GM23338 (cell line): Measurements from ENCODE around the gene REEP5. TPM values are rescaled to one million over a fixed set of nuclear protein-coding genes. Genes with fewer than 3 reads are reported as not detected.

Source experiments
- ATAC-seq: fragments of 200-7000 bp; cut with Tn5 transposase; 3 replicates; pipeline ENCODE4 v1.9.1; 2020
- DNase-seq: peaks from one replicate; pipeline ENCODE4 v3.0.0-alpha.2; 2015; ENCODE audit warnings: low spot score
- H2AFZ ChIP-seq: fragments of 200-600 bp; sonication (generic); 2 replicates; pipeline ENCODE4 v1.8.0; 2016; ENCODE audit warnings: antibody characterized with exemption, mild to moderate bottlenecking, moderate library complexity
- H3F3A ChIP-seq: fragments of 200-600 bp; sonication (generic); replicated peaks from 2 replicates; pipeline ENCODE4 v1.8.0; 2017; ENCODE audit warnings: antibody characterized with exemption, mixed run types, low read depth
- H3K27ac ChIP-seq: fragments of 200-600 bp; sonication (generic); 2 replicates; pipeline ENCODE4 v1.6.1; 2016; ENCODE audit warnings: low read depth
- H3K27me3 ChIP-seq: fragments of 200-600 bp; sonication (generic); 2 replicates; pipeline ENCODE4 v1.8.0; 2016; ENCODE audit warnings: mild to moderate bottlenecking, mixed run types, moderate library complexity; ENCODE audit not compliant: insufficient read depth
- H3K36me3 ChIP-seq: fragments of 200-600 bp; sonication (generic); 2 replicates; pipeline ENCODE4 v1.8.0; 2016; ENCODE audit warnings: mild to moderate bottlenecking; ENCODE audit not compliant: insufficient read depth
- H3K4me1 ChIP-seq: fragments of 200-600 bp; sonication (generic); 2 replicates; pipeline ENCODE4 v1.8.0; 2016; ENCODE audit warnings: mild to moderate bottlenecking, moderate library complexity; ENCODE audit not compliant: insufficient read depth
- H3K4me2 ChIP-seq: fragments of 200-600 bp; sonication (generic); 2 replicates; pipeline ENCODE4 v1.7.1; 2017; ENCODE audit warnings: mixed run types
- H3K4me3 ChIP-seq: fragments of 200-600 bp; sonication (generic); 2 replicates; pipeline ENCODE4 v1.6.1; 2016; ENCODE audit warnings: mixed run types
- H3K79me2 ChIP-seq: fragments of 200-600 bp; sonication (generic); replicated peaks from 2 replicates; pipeline ENCODE4 v1.8.0; 2017; ENCODE audit warnings: mild to moderate bottlenecking; ENCODE audit not compliant: insufficient read depth
- H3K9me2 ChIP-seq: fragments of 200-600 bp; sonication (generic); 2 replicates; pipeline ENCODE4 v1.8.0; 2017; ENCODE audit not compliant: insufficient read depth
- H4K20me1 ChIP-seq: fragments of 200-600 bp; sonication (generic); replicated peaks from 2 replicates; pipeline ENCODE4 v1.8.0; 2017; ENCODE audit warnings: mild to moderate bottlenecking; ENCODE audit not compliant: insufficient read depth
- H3K27ac Mint-ChIP-seq: 2 replicates; pipeline ENCODE4 v1.8.0; 2020; ENCODE audit warnings: inconsistent platforms, mild to moderate bottlenecking, moderate library complexity, mixed read lengths
- H3K27me3 Mint-ChIP-seq: 3 replicates; pipeline ENCODE4 v1.8.0; 2022; ENCODE audit warnings: low read depth, mild to moderate bottlenecking, moderate library complexity, mixed read lengths, inconsistent platforms; ENCODE audit not compliant: insufficient read depth, poor library complexity
- H3K36me3 Mint-ChIP-seq: 3 replicates; pipeline ENCODE4 v1.8.0; 2021; ENCODE audit warnings: low read depth, mild to moderate bottlenecking, inconsistent platforms, moderate library complexity, mixed read lengths
- H3K4me1 Mint-ChIP-seq: 3 replicates; pipeline ENCODE4 v1.8.0; 2020; ENCODE audit warnings: mild to moderate bottlenecking, inconsistent platforms, mixed read lengths
- H3K4me3 Mint-ChIP-seq: 3 replicates; pipeline ENCODE4 v1.8.0; 2021; ENCODE audit warnings: moderate library complexity, mild to moderate bottlenecking, inconsistent platforms, mixed read lengths
- H3K9me3 Mint-ChIP-seq: 3 replicates; pipeline ENCODE4 v1.8.0; 2020; ENCODE audit warnings: moderate library complexity, mild to moderate bottlenecking, inconsistent platforms, mixed read lengths
- CREB1 ChIP-seq: fragments of 250-450 bp; sonication (Bioruptor Pico); IDR thresholded peaks from 2 replicates; pipeline ENCODE4 v1.5.0; 2020; ENCODE audit warnings: low read depth, mild to moderate bottlenecking, moderate library complexity
- CTCF ChIP-seq, 2 experiments: fragments of 200-600 bp in 1 of 2; sonication (generic) in 1 of 2; conservative IDR thresholded peaks; 2 replicates each; pipeline versions ENCODE4 v1.5.1 to v1.6.1; 2016 to 2017; ENCODE audit warnings: antibody characterized with exemption in 2 of 2, low read depth in 2 of 2, mild to moderate bottlenecking in 2 of 2, moderate library complexity in 1 of 2
- ETS1 ChIP-seq: IDR thresholded peaks from 2 replicates; pipeline ENCODE4 v1.6.1; 2016; ENCODE audit warnings: antibody characterized with exemption
- EZH2 ChIP-seq: fragments of 200-600 bp; sonication (generic); IDR thresholded peaks from one replicate; pipeline ENCODE4 v1.8.0; 2017; ENCODE audit warnings: antibody characterized with exemption, mild to moderate bottlenecking, low read depth; ENCODE audit not compliant: unreplicated experiment
- EZH2phosphoT487 ChIP-seq: fragments of 200-600 bp; sonication (generic); IDR thresholded peaks from one replicate; pipeline ENCODE4 v1.8.1; 2018; ENCODE audit warnings: antibody characterized with exemption; ENCODE audit not compliant: unreplicated experiment
- JUNB ChIP-seq: IDR thresholded peaks from one replicate; pipeline ENCODE4 v1.6.1; 2016; ENCODE audit warnings: antibody characterized with exemption; ENCODE audit not compliant: unreplicated experiment
- NANOG ChIP-seq: IDR thresholded peaks from 2 replicates; pipeline ENCODE4 v1.6.1; 2016; ENCODE audit warnings: antibody characterized with exemption, borderline replicate concordance
- POLR2AphosphoS5 ChIP-seq: IDR thresholded peaks from 2 replicates; pipeline ENCODE4 v1.6.1; 2016; ENCODE audit warnings: antibody characterized with exemption, low read depth
- REST ChIP-seq: IDR thresholded peaks from one replicate; pipeline ENCODE4 v1.6.1; 2018; ENCODE audit warnings: antibody characterized with exemption; ENCODE audit not compliant: unreplicated experiment
- STAT1 ChIP-seq: IDR thresholded peaks from one replicate; pipeline ENCODE4 v1.6.1; 2016; ENCODE audit warnings: antibody characterized with exemption; ENCODE audit not compliant: unreplicated experiment
- ZNF114 ChIP-seq: fragments of 250-450 bp; sonication (Bioruptor Pico); IDR thresholded peaks from 2 replicates; pipeline ENCODE4 v1.5.0; 2020; ENCODE audit warnings: mild to moderate bottlenecking, moderate library complexity
- ZNF331 ChIP-seq: fragments of 250-450 bp; sonication (Bioruptor Pico); IDR thresholded peaks from 2 replicates; pipeline ENCODE4 v1.5.0; 2020; ENCODE audit warnings: low read depth, mild to moderate bottlenecking, moderate library complexity
- ZNF462 ChIP-seq: fragments of 250-450 bp; sonication (Bioruptor Pico); IDR thresholded peaks from 2 replicates; pipeline ENCODE4 v1.5.0; 2020; ENCODE audit warnings: mild to moderate bottlenecking, moderate library complexity
- polyA plus RNA-seq: library from polyadenylated mRNA; unstranded; fragments of >200 nt; fragmentation: Nextera tagmentation; extraction: Ambion mirVana; gene quantifications from 2 replicates; pipeline ENCODE4 v1.2.1, GENCODE V29; 2016
- total RNA-seq: library from RNA; depleted of rRNA; stranded (reverse); fragments of >200 nt; shearing (Covaris generic); gene quantifications from 2 replicates; pipeline ENCODE4 v1.2.3, GENCODE V29; 2014

The REEP5 gene
- total and polyA plus RNA-seq, 2 experiments from 2014 or later: 32.5 to 111 TPM

GRCh38 chr5:112923148-112923917 lies 1.3 kb upstream of the REEP5 start:
- Histone ChIP-seq H3K79me2 (peaks cover 13% of the 10 kb centered on the region), H3K36me3 (0 out of 2 replicates have a peak, but pooled peaks cover 5% of the 10 kb centered on the region), H3F3A (0 out of 2 replicates have a peak, but pooled peaks cover 3% of the 10 kb centered on the region), H3K4me1 (0 out of 2 replicates have a peak, but pooled peaks cover 9% of the 10 kb centered on the region), H3K4me2 (no peak overlapping the region), H3K27me3 (peaks cover 8% of the 10 kb centered on the region), H3K4me3 (no peak overlapping the region), H4K20me1 (no peaks in the 10 kb centered on the region; the same call in 1 of the 2 replicates), H2AFZ (peak overlapping the region; percentile 94; the same call in 1 of the 2 replicates), H3K9me2 (no peaks in the 10 kb centered on the region), H3K27ac (no peak overlapping the region)
- no peak for TF ChIP-seq STAT1
- no peak for TF ChIP-seq CTCF (conservative IDR thresholded peaks at IDR 0.05; ENCODE audit: low read depth in 2 of 2)
- no peak for TF ChIP-seq ZNF462
- no peak for TF ChIP-seq NANOG
- no peak for TF ChIP-seq ETS1
- TF ChIP-seq REST: no peak
- no peak for TF ChIP-seq POLR2AphosphoS5
- no peak for TF ChIP-seq EZH2phosphoT487
- TF ChIP-seq CREB1 (CRISPR knock-in tag): no peak
- TF ChIP-seq EZH2: no peak
- TF ChIP-seq ZNF114 (CRISPR knock-in tag): no peak
- TF ChIP-seq ZNF331 (CRISPR knock-in tag): no peak
- TF ChIP-seq JUNB: no peak
- Mint-ChIP-seq H3K9me3 (no peaks in the 10 kb centered on the region), H3K27ac (no peak overlapping the region), H3K36me3 (peaks cover 22% of the 10 kb centered on the region), H3K27me3 (peaks cover 15% of the 10 kb centered on the region), H3K4me3 (peak overlapping the region; percentile 23; the same call in 1 of the 3 replicates), H3K4me1 (peaks cover 15% of the 10 kb centered on the region)
- no peak for ATAC-seq
- DNase-seq: peak; percentile 23
